ENCODE data around the gene CABCOCO1.

Gene CABCOCO1

DNA sequence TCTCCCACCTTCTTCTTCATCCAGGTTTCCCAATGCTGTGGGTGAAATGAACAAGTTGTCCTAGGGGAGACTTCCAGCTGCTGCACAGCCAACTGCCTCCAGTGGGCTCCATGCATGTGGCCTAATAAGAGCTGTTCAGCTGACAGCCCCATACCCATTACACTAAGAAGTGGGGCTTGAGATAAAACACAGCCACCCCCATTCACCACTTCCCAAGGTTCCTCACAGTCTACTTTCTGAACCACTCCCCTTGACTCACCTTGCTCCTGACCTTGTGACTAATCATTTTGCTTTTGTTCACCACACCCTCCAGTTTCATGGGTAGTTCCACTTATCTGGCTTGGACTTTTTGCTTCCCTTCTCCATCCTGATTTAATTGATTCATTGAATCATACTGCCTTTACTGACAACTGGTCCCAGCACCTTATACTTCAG lies 119.3 kb downstream of the CABCOCO1 start:
- TF ChIP-seq EP300 (IDR thresholded peaks at IDR 0.05; ENCODE audit: borderline replicate concordance) = no peak
- TF ChIP-seq TEAD4 (IDR thresholded peaks at IDR 0.05) = no peak
- no peak for TF ChIP-seq EGR1 (IDR thresholded peaks at IDR 0.05)
- TF ChIP-seq MAX (IDR thresholded peaks at IDR 0.05) = no peak
- no peak for TF ChIP-seq RAD21 (IDR thresholded peaks at IDR 0.05; ENCODE audit: low read depth)
- TF ChIP-seq NFIC (IDR thresholded peaks at IDR 0.05) = no peak
- no peak for TF ChIP-seq TCF12 (IDR thresholded peaks at IDR 0.05; ENCODE audit: low read depth)
- TF ChIP-seq USF1 (IDR thresholded peaks at IDR 0.05) = no peak

- TF ChIP-seq MAX (IDR thresholded peaks at IDR 0.05) = no peak
- no peak for TF ChIP-seq CEBPB (IDR thresholded peaks at IDR 0.05)
- TF ChIP-seq USF1 (IDR thresholded peaks at IDR 0.05) = no peak
- no peak for TF ChIP-seq TEAD4 (IDR thresholded peaks at IDR 0.05)
- no peak for TF ChIP-seq CREB1 (IDR thresholded peaks at IDR 0.05; ENCODE audit: low read depth)
- TF ChIP-seq EP300 (IDR thresholded peaks at IDR 0.05; ENCODE audit: borderline replicate concordance) = no peak
- TF ChIP-seq NFIC (IDR thresholded peaks at IDR 0.05) = no peak
- TF ChIP-seq YY1 (IDR thresholded peaks at IDR 0.05; ENCODE audit: low read depth) = no peak
- TF ChIP-seq FOXM1 (IDR thresholded peaks at IDR 0.05; ENCODE audit: borderline replicate concordance, low read depth) = no peak
- TF ChIP-seq RAD21 (IDR thresholded peaks at IDR 0.05; ENCODE audit: low read depth) = no peak
Measured at GRCh38 chr10:61784354-61785133, 121.8 kb downstream of the CABCOCO1 start.

DNA sequence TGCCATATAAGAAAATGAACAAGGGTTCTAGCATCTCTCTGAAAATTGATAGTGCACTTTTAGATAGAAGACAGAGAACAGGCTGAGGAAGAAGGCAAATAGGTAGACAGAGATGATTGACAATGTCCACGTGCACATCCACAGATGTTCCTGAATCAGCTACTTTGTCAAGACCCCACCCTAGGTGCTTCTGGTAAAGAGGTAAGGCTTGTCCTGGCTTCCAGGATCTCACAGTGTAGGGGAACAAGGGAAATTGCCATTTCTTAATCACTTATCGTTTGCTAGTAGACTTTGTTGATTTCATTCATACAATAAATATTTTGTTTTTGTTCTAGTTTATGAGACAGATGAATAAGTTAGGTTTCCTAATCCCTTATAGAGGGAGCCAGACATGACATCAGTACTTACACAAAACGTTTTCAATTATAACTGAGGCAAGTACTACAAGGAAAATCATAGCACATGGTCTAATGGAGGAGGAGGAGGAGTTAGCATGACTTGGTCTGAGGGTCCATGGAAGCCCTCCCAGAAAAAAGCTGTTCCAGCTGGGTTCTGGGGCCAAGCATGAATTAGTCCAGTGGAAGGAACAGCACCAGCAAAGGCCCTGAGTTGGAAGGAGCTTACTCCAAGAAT lies 122.9 kb downstream of the CABCOCO1 start:
- no peak for TF ChIP-seq RAD21 (IDR thresholded peaks at IDR 0.05; ENCODE audit: low read depth)
- TF ChIP-seq YY1 (IDR thresholded peaks at IDR 0.05; ENCODE audit: low read depth) = no peak
- no peak for TF ChIP-seq TAF1 (IDR thresholded peaks at IDR 0.05; ENCODE audit: low read depth)
- TF ChIP-seq NFIC (IDR thresholded peaks at IDR 0.05) = no peak
- TF ChIP-seq REST (IDR thresholded peaks at IDR 0.05; ENCODE audit: low read depth) = no peak
- TF ChIP-seq CEBPB (IDR thresholded peaks at IDR 0.05) = no peak
- no peak for TF ChIP-seq TCF12 (IDR thresholded peaks at IDR 0.05; ENCODE audit: low read depth)
- no peak for TF ChIP-seq MAX (IDR thresholded peaks at IDR 0.05)
- TF ChIP-seq EGR1 (IDR thresholded peaks at IDR 0.05) = no peak
- TF ChIP-seq USF1 (IDR thresholded peaks at IDR 0.05) = no peak
- no peak for TF ChIP-seq EP300 (IDR thresholded peaks at IDR 0.05; ENCODE audit: borderline replicate concordance)

DNA sequence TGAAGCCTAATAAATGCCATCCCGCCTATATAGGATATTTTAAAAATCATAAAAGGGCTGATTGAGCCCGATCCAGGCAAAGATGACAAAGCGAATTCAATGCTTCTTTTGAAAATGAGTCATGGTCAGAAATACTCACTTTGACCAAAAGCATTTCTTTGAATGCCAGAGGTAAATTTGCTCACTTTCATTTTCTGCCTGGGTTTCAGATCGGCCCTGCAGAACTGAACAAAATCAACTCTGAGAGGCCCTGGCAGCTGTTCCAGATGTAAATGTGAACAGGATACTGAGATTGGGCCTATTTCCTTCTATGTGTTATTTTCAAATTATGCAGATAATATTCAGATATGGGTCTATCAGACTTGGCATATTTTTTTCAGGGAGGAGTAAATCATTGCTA lies 124.0 kb downstream of the CABCOCO1 start:
- TF ChIP-seq NFIC (IDR thresholded peaks at IDR 0.05) (no peak), EGR1 (IDR thresholded peaks at IDR 0.05) (no peak), CREB1 (IDR thresholded peaks at IDR 0.05; ENCODE audit: low read depth) (no peak), RAD21 (IDR thresholded peaks at IDR 0.05; ENCODE audit: low read depth) (no peak), YY1 (IDR thresholded peaks at IDR 0.05; ENCODE audit: low read depth) (no peak), USF1 (IDR thresholded peaks at IDR 0.05) (no peak), CEBPB (IDR thresholded peaks at IDR 0.05) (no peak), TAF1 (IDR thresholded peaks at IDR 0.05; ENCODE audit: low read depth) (no peak), EP300 (IDR thresholded peaks at IDR 0.05; ENCODE audit: borderline replicate concordance) (no peak), FOXM1 (IDR thresholded peaks at IDR 0.05; ENCODE audit: borderline replicate concordance, low read depth) (no peak), TCF12 (IDR thresholded peaks at IDR 0.05; ENCODE audit: low read depth) (no peak), ZBTB7A (IDR thresholded peaks at IDR 0.05; ENCODE audit: low read depth) (no peak), TEAD4 (IDR thresholded peaks at IDR 0.05) (no peak), MAX (IDR thresholded peaks at IDR 0.05) (no peak), REST (IDR thresholded peaks at IDR 0.05; ENCODE audit: low read depth) (no peak)
